NOMO-1 (cell line): ENCODE measurements around the gene ZDHHC12.
A peak's percentile ranks its signal among the peaks of the same experiment; 100 is the strongest.
"Not testable (repeated sequence)": the region's sequence is repeated elsewhere in the genome, so short reads cannot be mapped to it uniquely, and the experiment has no call there.

Experiments used
- DNase-seq, 2 experiments: peaks; one replicate each; lab custom pipeline; 2025; ENCODE audit not compliant: unreplicated experiment in 2 of 2; lab: John Stamatoyannopoulos, UW

ZDHHC12 gene

GRCh38 chr9:128712451-128713410, 11.2 kb downstream of the ZDHHC12 start:
- DNase-seq, result no peak

GRCh38 chr9:128707446-128707845, 16.5 kb downstream of the ZDHHC12 start:
- no peak for DNase-seq

- DNase-seq, result no peak
These were observed 17.1 kb downstream of the ZDHHC12 start for GRCh38 chr9:128706671-128707381.

- DNase-seq, result no peak
These were observed 17.9 kb downstream of the ZDHHC12 start for GRCh38 chr9:128706045-128706444.

- DNase-seq, result no peak
These were observed 18.6 kb downstream of the ZDHHC12 start for GRCh38 chr9:128705051-128705965.

- no peak for DNase-seq
These were observed 19.6 kb downstream of the ZDHHC12 start for GRCh38 chr9:128704356-128704670.

GRCh38 chr9:128703616-128704355, 20.1 kb downstream of the ZDHHC12 start:
- DNase-seq, result no peak

GRCh38 chr9:128702949-128703615, 20.8 kb downstream of the ZDHHC12 start:
- DNase-seq, result peak in 1 of 2 experiments; percentile 9

GRCh38 chr9:128702445-128702948, 21.4 kb downstream of the ZDHHC12 start, which contains the start of gene PKN3:
PKN3 (plus strand) TSS chr9:128702503; CDS start chr9:128702916, 413 bp downstream.
- peak; percentile 69 to 89 for DNase-seq

- DNase-seq, result no peak
These were observed 22.6 kb downstream of the ZDHHC12 start for GRCh38 chr9:128701227-128701854.

- DNase-seq, result not testable (repeated sequence)
These were observed 24.7 kb downstream of the ZDHHC12 start for GRCh38 chr9:128699096-128699795.

- DNase-seq, result no peak
These were observed 26.8 kb downstream of the ZDHHC12 start for GRCh38 chr9:128696923-128697707.

GRCh38 chr9:128694344-128694743, 29.6 kb downstream of the ZDHHC12 start:
- DNase-seq, result no peak

- not testable (repeated sequence) for DNase-seq
These were observed 30.2 kb downstream of the ZDHHC12 start for GRCh38 chr9:128693738-128694137.

- no peak for DNase-seq
These were observed 33.3 kb downstream of the ZDHHC12 start for GRCh38 chr9:128690684-128691034.

GRCh38 chr9:128689820-128690683, 33.9 kb downstream of the ZDHHC12 start:
- peak in 1 of 2 experiments; percentile 16 for DNase-seq
